ENCODE measurements around the gene CPSF3. TPM values are rescaled to one million over a fixed set of nuclear protein-coding genes. Genes with fewer than 3 reads are reported as not detected.
A peak's percentile ranks its signal among the peaks of the same experiment; 100 is the strongest.

The CPSF3 gene
- total and polyA plus RNA-seq, 9 of the 15 experiments (the other 6 are each of a cell fraction or from before 2014, with no cell fraction given): 54.2 to 151 (median 94.5) TPM

GRCh38 chr2:9422321-9423099 is 944 bp upstream of the CPSF3 start (continued):
- no peak for TF ChIP-seq ZNF699 (CRISPR knock-in tag; IDR thresholded peaks at IDR 0.05; ENCODE audit: insufficient replicate concordance)
- no peak for TF ChIP-seq CBFA2T3 (IDR thresholded peaks at IDR 0.05)
- TF ChIP-seq CREB1 (IDR thresholded peaks at IDR 0.05): no peak
- no peak for TF ChIP-seq CREB1 (CRISPR knock-in tag; IDR thresholded peaks at IDR 0.05)
- peak; percentile 98 for TF ChIP-seq PKNOX1 (IDR thresholded peaks at IDR 0.05)
- TF ChIP-seq HBP1 (CRISPR knock-in tag; IDR thresholded peaks at IDR 0.05): no peak
- no peak for TF ChIP-seq SMARCA5 (IDR thresholded peaks at IDR 0.05)
- no peak for TF ChIP-seq ZNF3 (CRISPR knock-in tag; IDR thresholded peaks at IDR 0.05)
- TF ChIP-seq ZBED1 (IDR thresholded peaks at IDR 0.05): no peak

GRCh38 chr2:9423922-9424272 is 443 bp downstream of the CPSF3 start:
- Histone ChIP-seq H3K27ac (ENCODE audit: extremely low read depth, low read depth, low read length) (peak overlapping the region; percentile 90), H3K9me1 (ENCODE audit: control insufficient read depth, insufficient read depth, low read length) (no peaks in the 10 kb centered on the region), H3K4me2 (ENCODE audit: insufficient read depth, low read length) (peak overlapping the region; percentile 95), H3K79me2 (ENCODE audit: control insufficient read depth, insufficient read depth, low read length) (peaks cover 54% of the 10 kb centered on the region), H3K9ac (ENCODE audit: insufficient read depth in 1 of 2, low read depth in 2 of 2, low read length in 2 of 2) (peak overlapping the region; percentile 96 to 100), H3K36me3 (ENCODE audit: control insufficient read depth, insufficient read depth, low read length) (peaks cover 22% of the 10 kb centered on the region), H3K4me3 (peak overlapping the region; percentile 90), H4K20me1 (replicated peaks; ENCODE audit: control insufficient read depth, insufficient read depth, low read length) (no peaks in the 10 kb centered on the region), H2AFZ (ENCODE audit: low read depth, low read length) (peak overlapping the region; percentile 97), H3K4me1 (replicated peaks in 1 of 2; ENCODE audit: control insufficient read depth in 2 of 2, insufficient read depth in 2 of 2, low read length in 2 of 2) (peaks cover 19 to 29% of the 10 kb centered on the region in 2 experiments; a peak in 4 of 5 replicates), H3K27me3 (ENCODE audit: control insufficient read depth in 2 of 2, insufficient read depth in 2 of 2, low read length in 2 of 2) (no peaks in the 10 kb centered on the region), H3K9me3 (replicated peaks; ENCODE audit: control insufficient read depth, insufficient read depth, low read depth, low read length) (no peaks in the 10 kb centered on the region)
- intact Hi-C loops (cut with micrococcal nuclease) (loop anchor here (5.0 kb wide), 3 partner anchors 128 to 282 kb away; partner anchors contain the start of gene ASAP2), in situ Hi-C loops (cut with MboI) (no loop called here)
- WGBS (ENCODE audit: insufficient coverage, low coverage, missing lambda C conversion rate): 1% methylated on average over 19 of the region's 21 CpGs
- BruUV-seq (replicated peaks): TSS peak; percentile 77
- peak in 1 of 4 experiments; percentile 35 for DNase-seq (ENCODE audit: extremely low read depth in 1 of 4, low spot score in 3 of 4)
- no peak for FAIRE-seq
- ChIA-PET CTCF (ENCODE audit: low intra/inter-chr PET ratio) (no interaction called here), POLR2A (interaction anchor here (0.7 to 1.1 kb wide), 4 partner anchors 37 to 681 kb away, joined by 3 to 5 read pairs (median 3); no protein-coding TSS in a partner anchor)
- peak; percentile 9 for ATAC-seq
- TF ChIP-seq ERF (CRISPR knock-in tag; IDR thresholded peaks at IDR 0.05) (no peak), SMARCA5 (IDR thresholded peaks at IDR 0.05) (0 out of 2 replicates have a peak, but pooled peaks have one; percentile 39), HDGF (IDR thresholded peaks at IDR 0.05) (no peak), TRIM25 (IDR thresholded peaks at IDR 0.05; ENCODE audit: borderline replicate concordance) (no peak), ZNF239 (CRISPR knock-in tag; IDR thresholded peaks at IDR 0.05) (no peak), E2F4 (CRISPR knock-in tag; IDR thresholded peaks at IDR 0.05; ENCODE audit: low read depth) (no peak), ZBTB2 (IDR thresholded peaks at IDR 0.05) (no peak), MCM3 (IDR thresholded peaks at IDR 0.05) (no peak)
